Lower leg skin (tissue), 4 donors: ENCODE results near the gene HTR6. TPM values are rescaled to one million over a fixed set of nuclear protein-coding genes. Genes with fewer than 3 reads are reported as not detected.

Experiments used
- DNase-seq, 2 donors: peaks; one replicate each; pipeline ENCODE4 v3.0.0-alpha.2; 2019; ENCODE audit warnings: low spot score in 2 of 2
- H3K4me3 ChIP-seq: fragments of 200-600 bp; sonication (generic); 2 replicates; pipeline ENCODE4 v1.5.1; 2017; ENCODE audit warnings: mild to moderate bottlenecking, low read depth; ENCODE audit not compliant: poor library complexity, severe bottlenecking
- CTCF ChIP-seq, 3 donors: fragments of 450-650 bp; IDR thresholded peaks; one replicate each; pipeline ENCODE4 v1.5.1; 2016; ENCODE audit warnings: antibody characterized with exemption in 3 of 3, mild to moderate bottlenecking in 3 of 3, moderate library complexity in 2 of 3
- POLR2A ChIP-seq, 2 donors: fragments of 450-650 bp; IDR thresholded peaks; one replicate each; pipeline ENCODE4 v1.6.1; 2016 to 2017; ENCODE audit warnings: antibody characterized with exemption in 2 of 2, mild to moderate bottlenecking in 1 of 2, moderate library complexity in 1 of 2
- WGBS, 2 donors: methylation state at CpG; one replicate each; pipeline ENCODE4 v1.1.5; 2018; 5-methylcytosine and 5-hydroxymethylcytosine counted together
- intact Hi-C: fragments of 100-400 bp; cut with DNase I; formaldehyde crosslinking; loops from one replicate; pipeline ENCODE4 v1.15.0; 2023; ENCODE audit warnings: low total_unique reads
- total RNA-seq, 4 donors: library from RNA; depleted of rRNA; stranded (reverse); fragments of >200 nt; gene quantifications; one replicate each; pipeline ENCODE4 v1.1.0, GENCODE V29; 2016

Gene HTR6
- total RNA-seq, 4 donors from 2014 or later, result 0.16 TPM; not detected in 3

- intact Hi-C loops, result no loop called here
- 13 to 33% methylated on average over 10 to 11 of the region's 11 CpGs for WGBS, 2 donors
- H3K4me3 ChIP-seq, result no peak overlapping the region
- peak in 1 of 3 donors; percentile 14 for TF ChIP-seq CTCF (IDR thresholded peaks at IDR 0.05)
- no peak for TF ChIP-seq POLR2A (IDR thresholded peaks at IDR 0.05)
- DNase-seq, result no peak
These were observed 13.4 kb upstream of the HTR6 start for GRCh38 chr1:19651141-19651737.

- 73% methylated on average over 5 of the region's 5 CpGs for WGBS, 2 donors
- TF ChIP-seq CTCF (IDR thresholded peaks at IDR 0.05), result no peak
- no peak for TF ChIP-seq POLR2A (IDR thresholded peaks at IDR 0.05)
- intact Hi-C loops, result no loop called here
- no peak overlapping the region for H3K4me3 ChIP-seq
- no peak for DNase-seq
These were observed 10.3 kb upstream of the HTR6 start for GRCh38 chr1:19654386-19654785.

GRCh38 chr1:19654886-19655717 lies 9.6 kb upstream of the HTR6 start:
- no peak for DNase-seq
- no peak for TF ChIP-seq CTCF (IDR thresholded peaks at IDR 0.05)
- no peak for TF ChIP-seq POLR2A (IDR thresholded peaks at IDR 0.05)
- WGBS, 2 donors, result 65 to 71% methylated on average over 8 to 11 of the region's 15 CpGs
- intact Hi-C loops, result no loop called here
- no peak overlapping the region for H3K4me3 ChIP-seq

- H3K4me3 ChIP-seq, result no peak overlapping the region
- DNase-seq, result no peak
- TF ChIP-seq CTCF (IDR thresholded peaks at IDR 0.05), result no peak
- no peak for TF ChIP-seq POLR2A (IDR thresholded peaks at IDR 0.05)
- WGBS, 2 donors, result 76 to 84% methylated on average over 8 of the region's 8 CpGs
- intact Hi-C loops, result no loop called here
These were observed 9.0 kb upstream of the HTR6 start for GRCh38 chr1:19655718-19656080.

GRCh38 chr1:19656134-19656779 lies 8.4 kb upstream of the HTR6 start:
- no peak for DNase-seq
- no peak overlapping the region for H3K4me3 ChIP-seq
- TF ChIP-seq CTCF (IDR thresholded peaks at IDR 0.05) (no peak), POLR2A (IDR thresholded peaks at IDR 0.05) (no peak)
- intact Hi-C loops, result no loop called here
- 92 to 95% methylated on average over 9 of the region's 9 CpGs for WGBS, 2 donors
